Activated CD8-positive, alpha-beta memory T cell treated with anti-CD3 and anti-CD28 coated beads, Interleukin-2, amount 50 U/mL, for 24 hours (primary cell): ENCODE data around the gene NDUFAF8.

Experiments used
- DNase-seq: peaks from one replicate; pipeline ENCODE4 v3.0.0-alpha.2; 2020; ENCODE audit errors: extremely low read depth

Gene NDUFAF8, protein sequence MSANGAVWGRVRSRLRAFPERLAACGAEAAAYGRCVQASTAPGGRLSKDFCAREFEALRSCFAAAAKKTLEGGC

DNA sequence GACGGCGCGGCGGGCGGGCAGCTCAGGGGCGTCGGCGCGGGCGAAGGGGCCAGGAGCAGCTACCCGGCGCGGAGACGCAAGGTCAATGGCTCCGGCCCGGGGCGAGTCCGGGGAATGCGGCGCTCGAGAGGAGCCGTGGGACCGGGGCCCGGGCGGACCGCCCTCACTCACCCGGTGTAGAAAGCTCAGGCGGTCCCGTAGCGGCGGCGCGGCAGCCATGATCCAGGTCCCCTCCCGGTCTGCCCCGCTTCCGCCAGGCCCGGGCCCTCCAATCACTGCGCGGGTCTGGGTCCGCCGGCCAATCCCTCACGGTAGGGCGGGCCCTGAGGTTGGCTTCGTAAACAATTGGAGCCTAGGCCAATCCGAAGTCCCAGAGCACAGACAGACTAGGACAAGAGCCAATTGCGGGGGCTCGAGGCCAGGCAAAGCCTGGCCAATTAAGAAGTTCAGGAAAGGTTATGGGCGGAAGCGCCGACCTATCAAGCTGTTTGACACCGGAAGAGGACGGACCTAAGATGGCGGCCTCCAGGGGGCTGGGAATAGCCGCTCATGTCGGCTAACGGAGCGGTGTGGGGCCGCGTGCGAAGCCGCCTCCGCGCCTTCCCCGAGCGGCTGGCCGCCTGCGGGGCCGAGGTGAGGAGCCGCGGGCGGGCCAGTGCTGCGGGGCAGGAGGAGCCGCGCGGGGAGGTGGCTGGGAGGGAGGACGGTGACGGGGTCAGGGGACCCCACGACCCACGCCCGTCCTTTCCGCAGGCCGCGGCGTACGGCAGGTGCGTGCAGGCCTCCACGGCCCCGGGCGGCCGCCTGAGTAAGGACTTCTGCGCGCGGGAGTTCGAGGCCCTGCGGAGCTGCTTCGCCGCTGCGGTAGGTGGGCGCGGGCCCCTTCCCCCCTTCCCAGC, at the start of gene NDUFAF8, which contains the start of gene TEPSIN:
Gene NDUFAF8 (plus strand): TSS at position 504 of the 899 bp plus-strand sequence. CDS start 46 bp downstream, at position 550.
Gene TEPSIN (minus strand): TSS at position 241 of the 899 bp plus-strand sequence. CDS start 22 bp downstream, at position 219.
- DNase-seq: peak; percentile 87

DNA sequence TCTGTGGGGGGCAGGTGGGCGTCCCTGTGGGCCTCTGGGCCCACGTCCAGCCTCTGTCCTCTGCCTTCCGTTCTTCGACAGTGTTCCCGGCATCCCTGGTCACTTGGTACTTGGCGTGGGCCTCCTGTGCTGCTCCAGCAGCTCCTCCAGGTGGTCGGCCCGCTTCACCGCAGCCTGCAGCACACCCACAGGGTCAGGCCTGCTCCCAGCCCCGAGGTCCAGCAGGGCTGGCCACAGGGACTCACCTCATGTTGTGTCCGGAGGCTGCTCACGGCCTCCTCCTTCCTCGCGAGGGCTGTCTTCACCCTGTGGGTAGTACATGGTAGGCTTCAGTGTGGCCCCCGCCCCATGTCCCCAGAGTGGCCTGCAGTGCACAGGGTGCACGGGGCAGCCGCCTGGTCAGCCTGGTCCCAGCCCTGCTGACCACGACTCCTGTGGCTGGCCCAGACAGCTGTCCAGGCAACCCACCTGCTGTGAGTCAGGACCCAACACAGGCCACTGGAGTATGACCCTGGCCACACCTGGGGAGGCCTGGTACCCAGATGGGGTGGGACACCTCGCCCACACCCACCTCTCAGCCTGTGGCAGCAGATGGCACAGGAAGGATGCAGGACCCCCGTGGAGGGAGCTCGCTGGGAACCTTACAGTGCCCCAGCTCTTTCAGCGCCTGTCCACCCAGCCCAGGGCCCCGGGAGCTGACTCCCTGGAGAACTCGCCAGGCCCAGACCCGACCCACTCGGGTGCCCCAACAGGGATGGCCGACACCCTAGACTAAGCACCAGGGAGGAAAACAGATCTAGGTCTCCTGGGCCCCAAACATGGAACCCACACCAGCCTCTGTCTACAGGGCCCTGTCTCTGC, 49.2 kb upstream of the NDUFAF8 start:
- DNase-seq: no peak

DNA sequence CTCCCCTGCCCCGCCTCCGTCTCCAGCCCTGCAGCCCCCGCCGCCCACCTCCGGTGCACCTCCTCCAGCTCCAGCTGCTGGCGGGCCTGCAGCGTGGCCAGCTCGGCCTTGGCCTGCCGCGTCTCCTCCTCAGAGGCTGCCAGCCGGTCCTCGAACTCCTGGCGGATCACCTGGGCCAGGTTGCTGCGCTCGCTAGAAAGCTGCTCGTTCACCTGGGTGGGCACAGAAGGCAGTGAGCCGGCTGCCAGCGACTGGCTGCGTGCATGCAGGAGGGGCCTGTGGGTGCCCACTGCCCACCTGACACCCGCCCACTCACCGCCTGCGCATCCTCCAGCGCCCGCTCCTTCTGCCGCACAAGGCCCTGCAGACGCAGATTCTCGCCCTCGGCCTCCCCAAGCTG, 48.5 kb upstream of the NDUFAF8 start:
- no peak for DNase-seq

DNA sequence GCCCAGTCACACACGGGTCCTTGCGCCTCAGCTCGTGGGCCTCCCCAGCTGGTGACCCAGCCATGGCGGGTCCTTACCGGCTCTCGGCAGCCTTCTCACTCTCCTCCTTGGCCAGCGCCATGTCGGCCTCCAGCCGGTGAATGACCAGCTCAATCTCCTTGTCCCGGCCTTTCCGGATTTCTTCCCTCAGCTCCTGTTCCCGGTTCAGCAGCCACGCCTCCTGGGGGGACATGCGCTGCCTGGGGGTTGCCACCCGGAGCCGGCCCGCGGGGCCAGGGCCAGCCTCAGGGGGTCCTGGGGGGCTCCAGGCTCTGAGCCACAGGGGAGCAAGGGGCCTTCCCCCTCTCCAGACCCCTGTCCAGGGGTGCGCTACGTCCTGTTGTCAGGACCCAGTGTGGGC, 48.0 kb upstream of the NDUFAF8 start:
- DNase-seq: no peak

DNA sequence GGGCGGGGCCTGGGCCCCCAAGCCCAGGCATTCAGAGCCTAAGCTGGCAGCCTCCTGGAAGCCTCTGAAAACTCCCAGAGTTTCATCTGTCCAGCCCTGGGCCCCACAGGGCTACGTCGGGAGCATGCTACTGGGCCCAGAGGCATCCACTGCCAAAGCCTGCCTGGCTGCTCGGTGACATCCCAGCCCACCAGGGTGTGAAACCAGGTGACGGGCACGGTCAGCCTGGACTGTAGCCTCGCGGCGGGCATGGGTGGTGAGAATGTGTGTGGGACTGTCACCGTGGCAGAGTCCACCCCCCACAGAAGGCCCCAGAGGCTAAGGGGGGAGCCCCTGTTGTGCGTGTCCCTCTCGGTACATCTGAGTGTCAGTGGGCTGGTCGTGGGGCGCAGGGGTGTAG, 47.5 kb upstream of the NDUFAF8 start:
- no peak for DNase-seq

DNA sequence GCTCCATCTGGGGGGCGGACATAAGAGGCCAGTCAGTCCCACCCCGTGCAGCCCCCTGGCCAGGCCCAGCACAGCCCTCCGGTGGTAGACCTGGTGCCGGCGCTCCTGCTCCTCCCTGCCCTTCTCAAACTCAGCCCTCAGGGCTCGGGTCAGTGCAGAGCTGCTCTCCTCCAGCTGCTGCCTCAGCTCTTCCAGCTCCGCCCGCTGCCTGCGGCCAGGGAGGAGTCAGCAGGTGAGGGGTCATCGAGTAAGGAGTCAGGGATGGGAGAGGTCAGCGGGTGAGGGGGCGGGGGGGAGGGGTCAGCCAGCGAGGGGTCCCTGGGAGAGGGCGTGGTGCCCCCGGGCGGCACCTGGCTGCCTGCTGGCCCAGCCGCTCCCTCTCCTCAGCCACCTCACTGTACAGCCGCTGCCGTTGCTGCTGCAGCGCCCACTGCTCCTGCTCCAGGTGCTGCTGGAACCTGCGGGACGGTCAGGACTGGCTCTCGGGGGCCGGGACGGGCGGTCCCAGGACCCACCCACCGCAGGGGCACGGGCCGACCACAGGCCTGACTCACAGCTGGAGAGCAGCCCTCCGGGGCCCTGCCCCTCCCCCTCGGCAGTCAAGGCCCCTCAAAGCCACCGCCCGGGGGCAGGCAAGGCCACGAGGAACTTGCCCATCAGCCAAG, 46.6 kb upstream of the NDUFAF8 start:
- no peak for DNase-seq

DNA sequence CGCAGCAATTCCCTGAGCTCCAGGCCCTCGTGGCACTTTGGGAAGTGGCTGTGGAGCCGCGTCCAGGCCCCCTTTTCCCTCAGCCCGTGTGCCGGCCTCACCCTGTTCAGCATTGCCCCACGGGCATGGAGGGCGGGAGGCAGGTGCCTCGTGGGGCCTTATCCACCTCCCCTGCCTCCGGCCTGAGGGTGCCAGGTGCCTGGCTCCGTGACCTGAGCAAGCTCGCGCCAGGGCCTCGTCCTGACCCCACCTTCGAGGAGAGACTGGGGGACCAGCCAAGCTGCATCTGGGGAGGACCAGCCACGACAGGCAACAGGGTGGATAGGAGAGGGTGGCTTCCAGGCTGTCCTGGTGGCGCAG, 46.1 kb upstream of the NDUFAF8 start:
- DNase-seq: no peak

DNA sequence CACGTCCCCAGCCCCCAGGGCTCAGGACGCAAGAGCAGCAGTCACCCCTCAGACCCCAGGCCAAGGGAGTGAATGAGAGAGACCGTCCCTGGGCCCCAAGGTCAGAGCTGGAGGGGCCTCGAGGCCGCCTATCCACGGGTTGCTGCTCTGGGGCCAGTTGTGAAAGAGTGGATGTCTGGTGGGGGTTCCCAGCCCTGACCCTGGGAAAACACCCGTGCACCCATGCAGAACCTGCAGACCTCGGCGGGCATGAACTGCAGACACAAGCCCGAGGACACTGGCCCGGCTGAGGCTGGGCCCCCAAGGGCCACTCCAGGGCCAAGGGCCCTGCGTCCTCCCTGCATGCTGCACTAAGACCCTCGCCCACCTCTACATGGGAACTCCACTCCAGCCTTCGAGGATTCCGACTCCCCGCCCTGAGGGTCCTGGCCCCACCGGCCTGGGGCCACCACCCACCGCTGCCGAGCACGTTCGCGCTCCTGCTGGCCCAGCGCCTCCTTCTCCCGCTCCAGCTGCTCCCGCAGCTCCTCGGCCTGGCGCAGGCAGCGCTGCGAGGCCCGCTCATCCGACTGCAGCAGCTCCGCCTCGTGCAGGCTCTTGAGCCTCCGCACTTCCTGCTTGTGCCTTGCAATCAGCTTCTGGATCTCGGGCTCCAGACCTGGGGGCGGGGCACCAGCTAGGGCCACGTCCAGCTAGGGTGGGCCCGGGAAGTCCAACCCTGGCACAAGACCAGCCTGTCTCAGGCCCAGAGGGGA, 45.5 kb upstream of the NDUFAF8 start:
- no peak for DNase-seq

DNA sequence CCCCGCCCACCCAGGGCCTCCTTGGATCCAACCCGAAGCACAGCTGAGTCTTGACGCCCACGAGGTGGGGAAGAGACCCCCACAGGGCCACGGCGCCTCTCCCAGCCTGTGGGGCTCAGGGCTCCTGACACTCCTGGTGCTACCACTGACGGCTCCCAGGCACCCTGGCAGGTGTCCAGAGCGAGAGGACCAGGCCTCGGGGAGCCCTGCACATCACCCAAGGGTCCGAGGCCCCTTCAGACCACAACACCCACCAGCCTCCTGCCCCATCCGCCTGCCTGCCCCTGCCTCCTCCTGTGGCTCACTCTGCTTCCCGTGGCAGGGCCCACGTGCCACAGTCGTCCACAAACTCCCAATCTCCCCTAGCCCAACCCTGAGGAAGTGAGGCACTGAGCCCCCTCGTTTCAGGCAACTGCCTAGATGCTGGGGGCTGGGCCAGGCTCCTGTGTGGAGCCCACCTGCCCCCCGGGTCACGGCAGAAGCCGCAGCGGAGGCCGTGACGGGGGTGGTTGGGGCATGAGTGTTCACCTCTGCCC, 44.8 kb upstream of the NDUFAF8 start:
- DNase-seq: no peak

DNA sequence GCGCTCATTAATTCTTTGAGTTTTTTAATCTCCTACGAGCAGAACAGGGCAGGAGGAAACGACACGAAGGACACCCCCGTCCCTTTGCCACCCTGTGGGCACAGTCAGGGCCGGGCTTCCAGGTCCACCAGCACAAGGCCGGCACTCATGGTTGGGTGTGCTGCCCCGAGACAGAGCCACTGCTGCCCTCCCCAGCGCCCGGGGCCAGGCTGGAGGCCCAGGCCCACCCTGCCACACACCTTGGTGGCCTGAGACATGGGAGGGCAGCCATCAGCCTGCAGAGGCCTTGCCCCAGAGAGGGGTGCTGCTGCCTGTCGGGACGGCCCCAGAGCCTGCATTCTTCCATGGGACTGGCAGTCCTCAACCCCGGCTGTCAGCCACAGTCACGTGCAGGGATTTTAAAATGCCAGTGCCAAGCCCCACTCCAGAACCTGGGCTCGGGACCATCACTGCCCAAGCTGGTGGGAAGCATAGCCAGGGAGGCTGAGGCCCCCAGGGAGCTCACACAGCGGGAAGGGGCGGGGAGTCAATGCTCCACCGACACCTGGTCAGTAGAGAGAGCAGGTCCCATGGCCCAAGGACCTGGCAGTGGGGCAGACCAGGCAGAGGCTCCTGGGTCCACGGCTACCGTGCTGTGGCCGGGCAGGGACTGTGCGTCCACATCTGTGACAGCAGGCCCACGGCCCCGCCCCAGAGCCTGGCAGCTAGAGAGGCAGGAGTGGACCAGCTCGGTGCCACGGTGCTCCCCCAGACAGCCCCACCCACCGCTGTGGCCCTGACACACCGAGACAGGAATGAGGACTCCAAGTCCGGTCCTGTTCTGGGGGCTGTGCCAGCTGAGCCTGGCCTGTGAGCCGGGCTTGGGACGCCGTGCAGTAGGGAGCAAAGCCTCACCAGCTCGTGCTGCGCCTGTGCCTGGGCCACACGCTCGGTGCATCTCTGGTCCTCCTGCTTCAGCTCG, 43.9 kb upstream of the NDUFAF8 start:
- no peak for DNase-seq

DNA sequence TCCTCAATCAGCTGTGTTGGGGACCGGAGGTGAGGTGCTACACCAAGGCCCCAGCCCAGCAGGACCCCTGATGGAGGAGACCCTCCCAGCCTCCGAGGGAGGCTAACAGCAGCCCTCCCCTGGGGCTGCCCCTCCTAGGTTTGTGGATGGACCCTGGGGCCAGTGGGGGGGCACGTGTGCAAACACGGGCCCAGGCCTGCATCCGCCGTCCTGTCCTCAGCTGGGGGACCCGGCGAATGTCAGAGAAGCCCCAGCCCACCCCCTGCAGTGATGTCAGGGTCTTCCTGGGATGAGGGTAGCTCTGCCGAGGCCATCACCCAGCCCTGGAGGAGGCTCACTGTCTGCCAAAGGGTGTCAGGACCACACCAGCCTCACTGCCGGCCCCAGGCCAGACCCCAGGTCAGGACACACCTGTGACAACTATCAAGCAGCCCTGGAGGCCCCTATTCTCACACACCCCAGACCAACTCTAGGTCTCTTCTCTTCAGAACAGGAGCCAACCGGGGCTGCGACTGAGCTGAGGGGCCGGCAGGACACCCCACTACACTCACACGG, 43.1 kb upstream of the NDUFAF8 start:
- no peak for DNase-seq

DNA sequence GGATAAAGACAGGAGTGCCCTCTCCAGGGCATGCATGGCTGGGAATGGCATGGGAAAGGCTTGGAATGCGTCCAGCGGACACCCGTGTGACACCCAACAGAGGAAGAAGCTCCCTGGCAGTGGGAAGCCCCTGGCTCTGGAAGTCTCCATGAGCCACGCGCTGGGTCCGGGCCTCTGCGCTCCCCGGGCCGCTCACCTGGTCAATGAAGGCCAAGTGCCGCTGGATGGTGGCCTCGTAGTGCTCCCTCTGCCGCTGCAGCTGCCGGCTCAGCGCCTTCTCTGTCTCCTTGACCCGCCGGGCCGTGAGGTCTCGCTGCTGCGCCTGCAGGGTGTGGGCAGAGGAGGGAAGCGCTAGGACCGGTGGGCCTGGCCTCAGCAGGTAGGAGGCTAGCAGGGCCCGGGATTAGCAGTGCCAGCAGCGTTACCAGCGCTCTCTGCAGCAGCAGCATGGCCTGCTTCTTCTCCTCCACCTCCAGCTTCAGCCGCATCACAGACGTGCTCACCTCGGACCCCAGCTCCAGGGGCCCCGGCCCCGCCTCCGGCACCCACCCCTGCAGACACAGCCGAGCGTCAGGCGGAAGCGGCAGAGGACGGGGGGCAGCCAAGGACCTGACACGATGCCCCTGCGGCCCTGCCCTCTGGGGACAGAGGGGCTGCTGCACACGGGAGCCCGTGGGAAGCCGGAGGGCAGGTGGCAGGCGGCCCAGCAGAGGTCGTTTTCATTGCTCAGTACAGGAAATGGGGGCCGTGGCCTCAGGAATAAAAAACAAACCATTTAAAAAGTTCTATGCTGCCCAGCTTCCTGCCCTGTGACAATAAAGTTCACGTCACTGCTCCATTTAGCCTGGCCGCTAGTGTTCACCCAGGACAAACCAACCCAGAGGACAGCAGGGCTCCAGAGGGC, 42.4 kb upstream of the NDUFAF8 start:
- DNase-seq: no peak

DNA sequence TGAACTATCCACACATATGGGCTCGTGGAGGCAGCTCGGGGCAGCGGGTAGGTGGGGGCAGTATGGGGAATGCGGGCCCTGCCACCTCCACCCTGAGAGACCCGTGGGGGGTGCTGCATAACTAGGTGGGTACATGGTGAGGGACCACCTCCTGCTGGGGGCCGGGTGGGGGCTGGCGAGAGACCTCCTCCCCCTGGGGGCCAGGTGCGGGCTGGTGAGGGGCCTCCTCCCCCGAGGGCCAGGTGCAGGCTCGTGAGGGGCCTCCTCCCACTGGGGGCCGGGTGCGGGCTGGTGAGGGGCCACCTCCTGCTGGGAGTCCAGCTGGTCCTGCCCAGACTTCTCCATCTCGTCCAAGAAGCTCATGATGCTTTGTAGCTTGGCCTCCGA, 41.7 kb upstream of the NDUFAF8 start:
- DNase-seq: no peak

DNA sequence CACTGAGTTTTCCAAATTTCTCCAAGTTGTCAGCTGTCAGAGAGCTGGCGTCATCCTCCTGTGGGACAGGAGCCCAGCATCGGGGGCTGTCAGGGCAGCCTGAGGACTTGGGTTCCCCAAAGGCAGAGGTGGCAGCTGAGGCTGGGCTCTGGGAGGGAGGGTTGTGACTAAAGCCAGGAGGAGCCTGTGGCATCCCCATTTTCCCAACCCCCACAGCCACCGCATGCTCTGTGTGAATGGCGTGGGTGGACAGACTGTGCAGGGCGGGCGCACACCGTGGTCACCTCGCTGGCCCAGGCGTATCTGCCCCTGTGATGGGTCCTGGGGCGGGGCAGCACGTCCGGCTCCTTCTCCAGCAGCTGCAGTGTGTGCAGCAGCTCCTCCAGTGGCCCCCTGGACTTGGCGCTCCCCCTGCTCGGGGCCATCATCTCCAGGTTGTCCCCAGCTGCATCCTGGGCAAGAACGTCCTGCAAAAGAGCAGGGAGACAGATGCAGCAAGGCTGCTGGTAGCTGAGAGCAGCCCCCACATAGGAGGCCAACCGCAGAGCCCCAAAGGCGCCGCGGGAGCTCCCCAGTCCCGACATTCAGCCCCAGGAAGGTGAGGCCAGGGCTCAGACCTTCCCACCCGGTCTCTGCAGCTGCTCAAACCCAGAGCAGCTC, 41.2 kb upstream of the NDUFAF8 start:
- DNase-seq: no peak

DNA sequence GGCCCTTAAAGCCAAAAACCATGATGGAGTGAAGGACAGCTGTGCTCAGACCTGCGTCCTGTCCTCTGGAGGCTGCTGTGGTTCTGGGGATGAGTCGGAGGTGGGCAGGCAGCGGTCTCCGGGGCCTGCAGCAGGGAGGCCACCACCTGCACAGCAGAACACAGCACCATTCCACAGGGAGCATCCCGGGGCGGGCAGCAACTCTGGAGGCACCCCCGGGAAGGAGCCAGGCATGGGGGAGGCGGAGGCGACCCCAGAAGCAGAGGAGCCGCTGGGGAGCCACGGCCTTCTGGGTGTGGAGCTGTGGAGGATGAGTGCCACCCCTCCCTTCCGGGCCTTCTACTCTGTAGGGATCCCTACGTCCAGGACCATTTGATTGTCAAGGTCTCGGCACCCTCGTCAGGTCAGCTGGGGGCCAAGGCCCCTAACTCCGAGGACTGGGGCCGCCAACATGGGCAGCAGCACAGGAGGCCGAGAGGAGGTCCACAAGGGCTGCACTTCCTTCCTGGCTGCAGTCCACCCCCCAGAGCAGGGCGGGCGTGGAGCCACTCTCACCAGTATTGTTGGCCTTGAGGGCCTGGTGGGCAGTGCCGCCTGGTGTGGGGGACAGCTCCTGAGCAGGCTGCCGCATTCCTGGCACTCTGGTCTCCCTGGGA, 40.2 kb upstream of the NDUFAF8 start:
- DNase-seq: no peak

DNA sequence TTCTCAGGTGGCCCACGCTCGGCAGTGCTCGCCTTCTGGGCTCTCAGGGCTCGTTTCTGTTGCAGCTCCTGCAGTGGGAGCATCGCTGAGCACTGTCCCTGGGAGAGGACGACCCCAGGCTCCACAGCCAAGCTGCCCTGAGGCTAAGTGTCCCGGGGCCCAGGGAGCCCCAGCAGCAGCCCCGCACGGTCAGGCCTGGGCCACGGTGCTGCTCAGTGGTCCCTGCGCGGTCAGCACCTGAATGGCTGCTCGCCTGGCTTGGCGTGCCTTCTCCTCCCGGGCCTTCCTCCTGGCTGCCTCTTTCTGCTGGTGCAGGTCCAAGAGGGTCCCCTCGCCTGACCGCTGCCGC, 39.7 kb upstream of the NDUFAF8 start:
- DNase-seq: no peak

DNA sequence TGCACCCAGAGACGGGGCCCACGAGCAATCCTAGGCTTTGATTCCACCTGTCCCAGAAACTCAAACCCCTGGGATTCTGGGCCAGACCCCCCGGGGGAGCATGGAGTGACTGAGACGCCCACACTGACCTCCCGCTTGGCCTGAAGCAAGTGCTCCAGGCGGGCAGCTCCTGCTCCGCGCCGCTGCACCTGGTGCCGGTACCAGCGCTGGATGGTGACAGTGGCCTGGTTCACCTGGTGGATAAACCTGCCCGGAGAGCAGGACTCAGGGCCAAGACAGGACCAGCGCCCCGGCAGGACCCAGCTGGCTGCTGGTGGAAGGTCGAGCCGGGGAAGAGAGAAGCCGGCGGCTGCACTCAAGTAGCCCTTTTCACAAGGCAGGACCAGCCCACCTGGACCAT, 38.9 kb upstream of the NDUFAF8 start:
- no peak for DNase-seq
